CD4-positive, CD25-positive, alpha-beta regulatory T cell (primary cell): ENCODE measurements around the gene RHOBTB1. TPM values are rescaled to one million over a fixed set of nuclear protein-coding genes. Genes with fewer than 3 reads are reported as not detected.
A peak's percentile ranks its signal among the peaks of the same experiment; 100 is the strongest.
"Not testable (repeated sequence)": the region's sequence is repeated elsewhere in the genome, so short reads cannot be mapped to it uniquely, and the experiment has no call there.

ENCODE experiments used
- ATAC-seq, 2 donors: fragments of 150-1000 bp; cut with Tn5 transposase; one replicate each; pipeline ENCODE4 v1.10.0; 2021; ENCODE audit warnings: low read depth in 2 of 2, moderate number of reproducible peaks in 2 of 2, moderate library complexity in 1 of 2
- DNase-seq, 3 donors: peaks; one replicate each; pipeline versions ENCODE4 v3.0.0 to v3.0.0-alpha.2; 2012 to 2022; ENCODE audit warnings: mixed read lengths in 1 of 3
- H3K27ac ChIP-seq: one replicate; pipeline ENCODE4 v1.7.0; 2013; ENCODE audit warnings: mild to moderate bottlenecking, low read length; ENCODE audit not compliant: insufficient read depth, poor library complexity, severe bottlenecking
- H3K27me3 ChIP-seq: one replicate; pipeline ENCODE4 v1.7.0; 2013; ENCODE audit warnings: low read length; ENCODE audit not compliant: control insufficient read depth, insufficient read depth
- H3K36me3 ChIP-seq: one replicate; pipeline ENCODE4 v1.7.0; 2013; ENCODE audit warnings: mild to moderate bottlenecking, low read length, moderate library complexity; ENCODE audit not compliant: control insufficient read depth, insufficient read depth
- H3K4me1 ChIP-seq: 2 replicates; pipeline ENCODE4 v1.7.0; 2013; ENCODE audit warnings: mild to moderate bottlenecking, low read length; ENCODE audit not compliant: insufficient read depth, control insufficient read depth, poor library complexity, severe bottlenecking
- H3K4me3 ChIP-seq: one replicate; pipeline ENCODE4 v1.7.0; 2013; ENCODE audit warnings: low read depth, mild to moderate bottlenecking, low read length, moderate library complexity
- H3K9me3 ChIP-seq, 2 experiments: 1 replicate in 1 of 2; 2 replicates in 1 of 2; pipeline ENCODE4 v1.7.0; 2013; ENCODE audit warnings: low read length in 2 of 2, mild to moderate bottlenecking in 1 of 2, moderate library complexity in 1 of 2; ENCODE audit not compliant: control insufficient read depth in 2 of 2
- H3K27ac Mint-ChIP-seq, 3 donors: one replicate each; pipeline ENCODE4 v1.8.0; 2020 to 2022; ENCODE audit warnings: mild to moderate bottlenecking in 3 of 3, mixed read lengths in 3 of 3, moderate library complexity in 2 of 3
- H3K27me3 Mint-ChIP-seq: one replicate; pipeline ENCODE4 v1.8.0; 2022; ENCODE audit warnings: mild to moderate bottlenecking, mixed read lengths
- H3K36me3 Mint-ChIP-seq: one replicate; pipeline ENCODE4 v1.8.0; 2020; ENCODE audit warnings: mixed read lengths
- H3K4me1 Mint-ChIP-seq, 4 donors: one replicate each; pipeline ENCODE4 v1.8.0; 2020 to 2022; ENCODE audit warnings: mixed read lengths in 4 of 4, mild to moderate bottlenecking in 1 of 4
- H3K4me3 Mint-ChIP-seq, 4 donors: one replicate each; pipeline ENCODE4 v1.8.0; 2020 to 2022; ENCODE audit warnings: mild to moderate bottlenecking in 4 of 4, mixed read lengths in 4 of 4, moderate library complexity in 3 of 4
- H3K9me3 Mint-ChIP-seq, 7 donors: one replicate each; pipeline ENCODE4 v1.8.0; 2020 to 2022; ENCODE audit warnings: mixed read lengths in 7 of 7, mild to moderate bottlenecking in 3 of 7, moderate library complexity in 2 of 7
- polyA plus RNA-seq, 4 donors: library from polyadenylated mRNA; unstranded; fragments of 300-500 nt; fragmentation: Illumina TruSeq; gene quantifications; one replicate each; pipeline ENCODE4 v1.2.3, GENCODE V29; 2021
- total RNA-seq: library from RNA; stranded (reverse); gene quantifications from one replicate; pipeline ENCODE4 v1.2.3, GENCODE V29; 2022

The RHOBTB1 gene
- total and polyA plus RNA-seq, 5 donors from 2014 or later: 1.8 TPM; not detected in 4

DNA sequence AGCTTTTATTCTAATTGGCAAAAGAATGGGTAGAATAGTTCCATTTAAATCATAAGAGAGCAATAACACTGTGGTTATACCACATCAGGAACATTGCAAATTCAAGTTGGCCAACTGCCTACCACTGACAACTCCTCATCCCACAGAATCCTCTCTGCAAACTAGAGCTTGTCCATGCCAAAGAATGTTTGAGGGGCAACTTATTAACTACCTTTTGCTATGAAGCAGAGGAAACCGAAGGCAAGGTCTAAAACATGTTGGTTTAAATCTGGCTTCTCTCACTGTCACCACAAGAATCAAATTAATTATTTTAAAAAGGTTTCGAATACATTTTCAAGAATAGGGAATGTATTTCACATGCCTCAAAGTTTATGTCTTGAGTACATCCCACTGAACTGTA lies 36.0 kb downstream of the RHOBTB1 start:
- H3K4me1 Mint-ChIP-seq: peaks cover 0 to 2% (median 0%) of the 10 kb centered on the region in 4 donors
- Histone ChIP-seq H3K36me3 (no peaks in the 10 kb centered on the region), H3K27me3 (peaks cover under 1% of the 10 kb centered on the region), H3K27ac (no peak overlapping the region), H3K9me3 (no peaks in the 10 kb centered on the region), H3K4me1 (no peaks in the 10 kb centered on the region), H3K4me3 (no peak overlapping the region)
- no peaks in the 10 kb centered on the region for H3K36me3 Mint-ChIP-seq
- H3K9me3 Mint-ChIP-seq: peaks cover 0 to 3% (median 2%) of the 10 kb centered on the region in 7 donors
- DNase-seq: no peak
- H3K27me3 Mint-ChIP-seq: peaks cover 4% of the 10 kb centered on the region
- no peak for ATAC-seq
- no peak overlapping the region for H3K27ac Mint-ChIP-seq
- no peak overlapping the region for H3K4me3 Mint-ChIP-seq

DNA sequence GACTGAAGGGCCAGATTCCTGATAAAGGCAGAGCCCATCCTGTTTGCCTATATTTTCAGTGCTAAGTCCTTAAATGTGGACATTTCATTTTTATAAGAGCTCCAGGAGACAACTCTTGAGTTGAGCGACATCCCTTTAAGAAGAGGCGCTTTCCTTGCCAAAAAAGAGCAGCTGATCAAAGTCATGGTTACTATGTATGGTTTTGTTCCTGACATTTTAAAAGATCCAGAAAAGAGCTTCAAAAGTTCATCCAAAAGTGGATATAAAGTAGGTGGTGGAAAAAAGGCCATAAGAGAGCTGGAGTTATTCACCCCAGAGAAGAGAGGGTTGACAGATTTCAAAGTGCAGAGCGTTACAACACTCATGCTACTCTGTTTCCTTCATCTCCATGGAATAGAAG lies 36.7 kb downstream of the RHOBTB1 start:
- no peaks in the 10 kb centered on the region for H3K36me3 ChIP-seq
- no peak for DNase-seq
- Mint-ChIP-seq H3K4me3 (no peak overlapping the region), H3K9me3 (peaks cover 0 to 3% (median 2%) of the 10 kb centered on the region in 7 donors), H3K27me3 (peaks cover 4% of the 10 kb centered on the region), H3K27ac (no peak overlapping the region), H3K4me1 (peaks cover 0 to 2% (median 0%) of the 10 kb centered on the region in 4 donors), H3K36me3 (no peaks in the 10 kb centered on the region)
- H3K27me3 ChIP-seq: peaks cover 2% of the 10 kb centered on the region
- H3K27ac ChIP-seq: no peak overlapping the region
- no peak overlapping the region for H3K4me3 ChIP-seq
- no peaks in the 10 kb centered on the region for H3K9me3 ChIP-seq
- no peak for ATAC-seq
- no peaks in the 10 kb centered on the region for H3K4me1 ChIP-seq

DNA sequence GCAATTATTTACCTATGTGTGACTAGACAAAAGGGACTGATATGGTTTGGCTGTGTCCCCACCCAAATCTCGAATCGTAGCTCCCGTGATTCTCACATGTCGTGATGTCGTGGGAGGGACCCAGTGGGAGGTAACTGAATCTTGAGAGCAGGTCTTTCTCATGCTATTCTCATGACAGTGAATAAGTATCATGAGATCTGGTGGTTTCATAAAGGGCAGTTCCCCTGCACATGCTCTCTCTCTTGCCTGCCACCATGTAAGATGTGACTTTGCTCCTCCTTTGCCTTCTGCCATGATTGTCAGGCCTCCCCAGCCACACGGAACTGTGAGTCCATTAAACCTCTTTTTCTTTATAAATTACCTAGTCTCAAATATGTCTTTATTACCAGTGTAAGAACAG lies 37.2 kb downstream of the RHOBTB1 start:
- not testable (repeated sequence) for H3K4me1 ChIP-seq, H3K9me3 ChIP-seq, H3K27ac ChIP-seq, H3K36me3 Mint-ChIP-seq, H3K27me3 ChIP-seq, H3K27me3 Mint-ChIP-seq, ATAC-seq, H3K4me3 ChIP-seq, H3K27ac Mint-ChIP-seq, H3K36me3 ChIP-seq, H3K4me1 Mint-ChIP-seq, H3K9me3 Mint-ChIP-seq, DNase-seq, H3K4me3 Mint-ChIP-seq

DNA sequence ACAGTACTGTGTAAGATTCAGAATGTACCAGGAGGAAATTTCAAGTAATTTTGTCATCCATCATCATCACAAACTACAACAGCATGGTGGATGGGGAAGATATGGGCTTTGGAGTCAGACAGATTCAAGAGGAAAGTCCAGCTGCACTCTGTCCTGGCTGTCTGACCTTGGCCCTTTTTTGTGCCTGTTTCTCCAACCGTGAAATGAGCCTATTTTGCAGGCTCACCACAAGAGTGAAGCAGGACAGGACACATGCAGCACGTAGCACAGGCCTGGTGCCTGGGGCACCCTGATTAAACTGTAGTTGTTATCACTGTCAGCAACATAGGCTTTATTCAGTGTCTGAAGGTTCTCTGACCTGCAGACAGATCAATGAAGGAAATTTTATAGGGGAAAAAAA lies 37.6 kb downstream of the RHOBTB1 start:
- Mint-ChIP-seq H3K27ac (no peak overlapping the region), H3K4me3 (no peak overlapping the region), H3K4me1 (peaks cover 0 to 2% (median 0%) of the 10 kb centered on the region in 4 donors), H3K36me3 (no peaks in the 10 kb centered on the region), H3K27me3 (peaks cover 4% of the 10 kb centered on the region), H3K9me3 (peaks cover 0 to 3% (median 1%) of the 10 kb centered on the region in 7 donors)
- Histone ChIP-seq H3K4me1 (no peaks in the 10 kb centered on the region), H3K27ac (no peak overlapping the region), H3K36me3 (no peaks in the 10 kb centered on the region), H3K9me3 (no peaks in the 10 kb centered on the region), H3K4me3 (no peak overlapping the region), H3K27me3 (peaks cover 2% of the 10 kb centered on the region)
- DNase-seq (no peak), ATAC-seq (no peak)

DNA sequence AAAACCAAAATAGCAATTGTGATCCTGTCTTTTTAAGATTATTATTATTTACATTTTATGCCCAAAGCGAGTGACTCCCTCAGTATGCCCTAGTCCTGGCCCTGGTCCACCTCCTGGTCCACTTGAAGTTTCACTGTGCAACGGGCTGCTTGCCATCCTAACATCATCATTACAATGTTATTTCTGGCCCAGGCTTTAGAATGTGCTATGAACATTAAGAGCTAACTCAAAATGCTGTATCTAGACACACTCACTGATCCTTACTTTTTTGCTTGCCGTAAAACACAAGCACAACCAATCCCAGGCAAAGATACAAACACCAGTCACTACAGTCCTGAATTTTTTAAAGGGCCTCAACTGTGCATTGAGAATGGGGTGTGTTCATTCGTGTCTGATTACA lies 38.4 kb downstream of the RHOBTB1 start:
- ATAC-seq (no peak), DNase-seq (no peak)
- Histone ChIP-seq H3K27me3 (peaks cover 2% of the 10 kb centered on the region), H3K27ac (no peak overlapping the region), H3K4me1 (no peaks in the 10 kb centered on the region), H3K4me3 (no peak overlapping the region), H3K36me3 (no peaks in the 10 kb centered on the region), H3K9me3 (no peaks in the 10 kb centered on the region)
- Mint-ChIP-seq H3K4me3 (no peak overlapping the region), H3K27me3 (peaks cover 4% of the 10 kb centered on the region), H3K4me1 (no peaks in the 10 kb centered on the region), H3K9me3 (peaks cover 0 to 3% (median 0%) of the 10 kb centered on the region in 7 donors), H3K36me3 (no peaks in the 10 kb centered on the region), H3K27ac (no peak overlapping the region)

DNA sequence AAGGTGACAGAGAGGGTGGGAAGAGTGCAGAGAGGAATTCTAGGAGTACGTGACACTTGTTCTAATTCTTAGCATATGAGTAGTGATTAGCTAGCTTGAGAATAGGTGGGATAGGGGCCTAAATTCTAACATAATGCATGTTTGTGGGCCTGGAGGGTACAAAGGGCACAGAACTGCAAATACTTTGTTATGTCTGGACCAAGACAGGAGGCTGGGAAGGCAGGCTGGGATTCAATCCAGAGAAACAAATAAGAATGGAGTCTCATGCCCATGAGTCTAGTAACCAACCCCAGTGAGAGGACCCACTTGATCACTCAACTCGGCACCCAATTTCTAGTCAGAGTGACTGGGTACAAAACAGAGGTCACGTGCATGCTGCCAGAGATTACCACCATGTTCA lies 40.9 kb downstream of the RHOBTB1 start:
- H3K27ac ChIP-seq: no peak overlapping the region

DNA sequence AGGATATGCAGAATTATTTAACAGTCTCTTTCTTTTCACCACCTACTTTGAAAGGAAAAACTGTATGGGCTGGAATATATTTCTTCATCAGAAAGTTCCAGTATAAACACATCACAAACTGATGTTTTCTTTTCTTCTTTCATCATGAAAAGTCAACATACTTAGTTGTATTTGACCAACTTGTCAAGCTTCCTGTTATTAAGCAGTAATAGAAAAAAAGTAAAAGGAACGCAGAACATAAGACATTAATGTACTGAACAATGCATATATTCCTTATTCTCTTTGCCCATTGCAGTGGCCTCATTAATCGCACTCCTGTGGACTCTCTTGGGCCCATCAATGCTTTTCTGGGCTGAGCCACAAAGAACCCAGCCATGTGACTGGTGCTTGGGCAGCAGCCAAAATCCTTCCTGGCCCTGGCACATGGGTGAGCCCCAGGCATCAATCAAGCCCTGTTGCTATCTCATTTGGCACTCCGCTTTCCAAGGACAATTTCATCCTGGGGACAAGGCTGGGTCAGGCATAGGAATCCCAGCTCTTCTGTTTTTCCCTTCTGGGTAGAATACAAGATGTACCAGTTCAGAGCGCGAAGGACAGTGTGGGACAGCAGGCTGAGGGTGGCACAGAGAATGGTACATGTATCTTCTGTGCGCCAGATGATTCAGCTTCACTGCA lies 42.3 kb downstream of the RHOBTB1 start:
- H3K9me3 Mint-ChIP-seq: peaks cover 0 to 3% (median 0%) of the 10 kb centered on the region in 7 donors
- H3K4me1 ChIP-seq: no peaks in the 10 kb centered on the region
- ATAC-seq (no peak), DNase-seq (no peak)
- no peaks in the 10 kb centered on the region for H3K4me1 Mint-ChIP-seq
- peaks cover 7% of the 10 kb centered on the region for H3K27me3 Mint-ChIP-seq
- no peak overlapping the region for H3K4me3 ChIP-seq
- H3K27ac Mint-ChIP-seq: no peak overlapping the region
- H3K4me3 Mint-ChIP-seq: no peak overlapping the region
- peaks cover 2% of the 10 kb centered on the region for H3K27me3 ChIP-seq
- H3K36me3 ChIP-seq: no peaks in the 10 kb centered on the region
- H3K36me3 Mint-ChIP-seq: no peaks in the 10 kb centered on the region
- no peaks in the 10 kb centered on the region for H3K9me3 ChIP-seq
- no peak overlapping the region for H3K27ac ChIP-seq

More for the DNA sequence above, 40.9 kb downstream of the RHOBTB1 start:
- H3K4me3 Mint-ChIP-seq: no peak overlapping the region
- no peaks in the 10 kb centered on the region for H3K9me3 ChIP-seq
- H3K9me3 Mint-ChIP-seq: peaks cover 0 to 3% (median 0%) of the 10 kb centered on the region in 7 donors
- H3K4me1 ChIP-seq: no peaks in the 10 kb centered on the region
- H3K36me3 Mint-ChIP-seq: no peaks in the 10 kb centered on the region
- H3K27me3 Mint-ChIP-seq: peaks cover 7% of the 10 kb centered on the region
- no peaks in the 10 kb centered on the region for H3K4me1 Mint-ChIP-seq
- ATAC-seq (no peak), DNase-seq (no peak)
- H3K27ac Mint-ChIP-seq: peak overlapping the region in 1 of 3 donors; percentile 3
- H3K36me3 ChIP-seq: no peaks in the 10 kb centered on the region
- H3K27me3 ChIP-seq: peaks cover 2% of the 10 kb centered on the region
- no peak overlapping the region for H3K4me3 ChIP-seq

DNA sequence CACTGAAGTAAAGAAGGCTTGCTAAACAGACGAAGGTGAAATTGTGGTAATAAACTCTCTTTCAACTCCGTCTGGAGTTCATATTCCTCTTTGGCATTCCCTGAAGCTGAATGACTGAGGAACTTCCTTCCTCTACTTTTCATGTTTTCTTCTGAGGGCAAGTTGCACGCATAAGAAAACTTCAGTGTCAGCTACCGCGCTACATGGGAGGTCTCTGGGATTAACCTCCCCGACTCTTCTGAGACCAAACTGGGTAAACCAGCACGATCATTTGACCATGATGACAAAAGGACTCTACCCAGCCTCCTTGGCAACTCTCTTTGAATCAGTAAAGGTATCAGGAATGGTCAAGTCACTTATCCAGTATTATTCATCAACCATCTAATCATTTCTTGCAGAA lies 44.7 kb downstream of the RHOBTB1 start:
- Mint-ChIP-seq H3K9me3 (peaks cover 0 to 1% (median 0%) of the 10 kb centered on the region in 7 donors), H3K27me3 (peaks cover 8% of the 10 kb centered on the region), H3K36me3 (no peaks in the 10 kb centered on the region), H3K4me3 (no peak overlapping the region), H3K4me1 (no peaks in the 10 kb centered on the region), H3K27ac (no peak overlapping the region)
- ATAC-seq (no peak), DNase-seq (no peak)
- Histone ChIP-seq H3K36me3 (no peaks in the 10 kb centered on the region), H3K4me1 (no peaks in the 10 kb centered on the region), H3K4me3 (no peak overlapping the region), H3K27ac (no peak overlapping the region), H3K27me3 (peaks cover 2% of the 10 kb centered on the region), H3K9me3 (no peaks in the 10 kb centered on the region)
